ENCODE results near the gene AEBP2.

- no peak for TF ChIP-seq POLR2A (IDR thresholded peaks at IDR 0.05; ENCODE audit: insufficient read depth in 1 of 2, low read depth in 2 of 2, low read length in 2 of 2)
- no peak for TF ChIP-seq REPIN1 (CRISPR knock-in tag; IDR thresholded peaks at IDR 0.05; ENCODE audit: borderline replicate concordance, low read depth)
- TF ChIP-seq, protein P1, sequence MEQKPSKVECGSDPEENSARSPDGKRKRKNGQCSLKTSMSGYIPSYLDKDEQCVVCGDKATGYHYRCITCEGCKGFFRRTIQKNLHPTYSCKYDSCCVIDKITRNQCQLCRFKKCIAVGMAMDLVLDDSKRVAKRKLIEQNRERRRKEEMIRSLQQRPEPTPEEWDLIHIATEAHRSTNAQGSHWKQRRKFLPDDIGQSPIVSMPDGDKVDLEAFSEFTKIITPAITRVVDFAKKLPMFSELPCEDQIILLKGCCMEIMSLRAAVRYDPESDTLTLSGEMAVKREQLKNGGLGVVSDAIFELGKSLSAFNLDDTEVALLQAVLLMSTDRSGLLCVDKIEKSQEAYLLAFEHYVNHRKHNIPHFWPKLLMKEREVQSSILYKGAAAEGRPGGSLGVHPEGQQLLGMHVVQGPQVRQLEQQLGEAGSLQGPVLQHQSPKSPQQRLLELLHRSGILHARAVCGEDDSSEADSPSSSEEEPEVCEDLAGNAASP (CRISPR knock-in tag; IDR thresholded peaks at IDR 0.05; ENCODE audit: borderline replicate concordance), result no peak
- no peak for TF ChIP-seq TGIF2 (CRISPR knock-in tag; IDR thresholded peaks at IDR 0.05)
- TF ChIP-seq ZBTB7A (CRISPR knock-in tag; IDR thresholded peaks at IDR 0.05), result no peak
- no peak for TF ChIP-seq CTCF (CRISPR knock-in tag; IDR thresholded peaks at IDR 0.05)
- TF ChIP-seq HDAC6 (IDR thresholded peaks at IDR 0.05; ENCODE audit: low read depth, low read length), result no peak
- no peak for TF ChIP-seq ZNF749 (CRISPR knock-in tag; IDR thresholded peaks at IDR 0.05; ENCODE audit: borderline replicate concordance)
- TF ChIP-seq BRD4 (CRISPR knock-in tag; IDR thresholded peaks at IDR 0.05), result no peak
- TF ChIP-seq XRCC5 (optimal IDR thresholded peaks at IDR 0.05; ENCODE audit: low read length), result no peak
- no peak for TF ChIP-seq ZFP90 (CRISPR knock-in tag; IDR thresholded peaks at IDR 0.05; ENCODE audit: borderline replicate concordance)
- no peak for TF ChIP-seq TAF1 (CRISPR knock-in tag; IDR thresholded peaks at IDR 0.05)
- TF ChIP-seq TOE1 (CRISPR knock-in tag; IDR thresholded peaks at IDR 0.05), result no peak
Measured at GRCh38 chr12:19461999-19462398, 22.7 kb downstream of the AEBP2 start.
